GM12892 (cell line): ENCODE data around the gene PDYN.

Experiments used
- DNase-seq: peaks from one replicate; pipeline ENCODE4 v3.0.0; 2011; ENCODE audit not compliant: insufficient read length
- FAIRE-seq: peaks from 2 replicates; lab custom pipeline; 2011; peaks lifted over from hg19 to GRCh38; lab: Jason Lieb, UNC
- POLR2A ChIP-seq: IDR thresholded peaks from 2 replicates; pipeline ENCODE4 v1.6.1; 2011; ENCODE audit warnings: low read depth, low read length, control low read depth
- POLR2AphosphoS5 ChIP-seq: IDR thresholded peaks from 2 replicates; pipeline ENCODE4 v1.6.1; 2011; ENCODE audit warnings: low read depth, low read length, control low read depth
- TAF1 ChIP-seq: IDR thresholded peaks from 2 replicates; pipeline ENCODE4 v1.6.1; 2011; ENCODE audit warnings: low read depth, mild to moderate bottlenecking, control low read depth, low read length, borderline replicate concordance

The PDYN gene

GRCh38 chr20:1945660-1946059 is 48.2 kb downstream of the PDYN start:
- no peak for FAIRE-seq
- no peak for DNase-seq
- TF ChIP-seq POLR2A (no peak), TAF1 (no peak), POLR2AphosphoS5 (no peak)

- TF ChIP-seq TAF1 (no peak), POLR2A (no peak), POLR2AphosphoS5 (no peak)
- no peak for DNase-seq
- no peak for FAIRE-seq
Observed at GRCh38 chr20:1945134-1945618, 48.7 kb downstream of the PDYN start.

DNA sequence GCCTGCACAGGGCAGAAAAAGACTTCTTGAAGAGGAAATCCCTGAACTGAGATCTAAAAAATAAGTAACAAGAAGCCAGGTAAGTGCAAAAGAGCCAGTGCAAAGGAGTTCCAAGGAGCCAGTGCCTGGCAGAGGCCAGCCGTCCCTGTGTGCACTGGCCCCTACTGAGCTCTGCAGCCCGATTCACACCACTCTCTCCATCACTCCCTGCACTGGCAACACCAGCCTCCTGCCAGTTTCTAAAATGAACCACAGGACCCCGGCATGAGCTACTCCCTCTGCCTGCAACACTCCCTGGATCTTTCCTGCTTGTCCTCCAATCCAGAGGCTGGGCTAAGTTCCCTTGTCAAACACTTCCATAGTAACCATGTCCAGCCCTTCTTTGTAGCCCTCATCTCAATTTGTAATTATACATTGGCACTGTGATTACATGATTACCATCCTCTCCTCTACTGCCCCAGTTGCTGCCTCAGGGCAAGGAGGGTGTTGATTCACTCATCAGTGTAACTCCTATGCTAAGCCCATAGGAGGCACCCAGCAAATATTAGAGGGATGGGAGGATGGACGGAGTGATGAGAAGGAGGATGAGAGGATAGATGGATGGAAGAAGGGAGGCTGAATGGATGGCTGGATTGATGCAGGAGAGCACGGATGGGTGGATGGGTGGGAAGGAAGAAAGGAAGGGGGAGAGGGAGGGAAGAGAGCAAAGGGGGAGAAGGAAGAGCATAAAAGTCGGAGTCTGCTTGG is 49.3 kb downstream of the PDYN start:
- FAIRE-seq (no peak), DNase-seq (no peak)
- TF ChIP-seq POLR2AphosphoS5 (no peak), POLR2A (no peak), TAF1 (no peak)

- TF ChIP-seq TAF1 (no peak), POLR2AphosphoS5 (no peak), POLR2A (no peak)
- DNase-seq (no peak), FAIRE-seq (no peak)
Observed at GRCh38 chr20:1943275-1944002, 50.4 kb downstream of the PDYN start.

DNA sequence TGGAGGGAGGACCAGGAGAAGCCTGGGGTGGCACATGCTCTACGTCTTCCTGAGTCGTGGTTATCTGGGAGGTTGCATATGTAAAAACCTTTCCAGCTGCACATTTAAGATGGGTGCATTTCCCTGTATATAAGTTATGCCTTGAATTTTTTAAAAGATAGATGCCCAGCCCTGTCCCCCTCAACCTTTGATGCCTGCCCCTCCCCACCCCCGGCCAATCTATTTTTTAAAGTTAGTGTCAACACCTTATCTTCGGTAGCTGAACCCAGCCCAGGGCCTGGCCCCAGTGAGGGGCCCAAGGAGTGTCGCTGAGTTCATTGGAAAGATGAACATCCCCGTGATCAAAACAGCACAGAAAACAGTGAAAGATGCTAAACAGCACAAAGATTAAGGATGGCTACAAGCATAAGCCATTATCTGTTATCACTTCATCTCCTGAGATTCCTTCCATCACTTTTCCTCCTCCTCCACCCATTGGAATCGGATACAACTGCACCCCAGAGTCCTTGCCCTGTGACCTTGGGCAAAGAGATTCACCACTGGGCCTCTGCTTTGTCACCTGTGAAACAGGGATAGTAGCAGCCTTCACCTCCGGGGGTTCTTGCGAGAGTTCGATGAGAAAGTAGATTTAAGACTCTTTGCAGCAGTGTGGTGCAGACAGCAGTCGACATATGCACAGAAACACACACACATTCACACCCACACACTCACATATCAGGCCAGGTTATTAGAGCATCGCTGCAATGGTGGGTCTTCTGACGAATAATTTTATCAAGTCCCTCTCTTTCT is 51.2 kb downstream of the PDYN start:
- no peak for FAIRE-seq
- no peak for DNase-seq
- TF ChIP-seq TAF1 (no peak), POLR2AphosphoS5 (no peak), POLR2A (no peak)

- DNase-seq (no peak), FAIRE-seq (no peak)
- TF ChIP-seq POLR2AphosphoS5 (no peak), TAF1 (no peak), POLR2A (no peak)
Observed at GRCh38 chr20:1942061-1942460, 51.8 kb downstream of the PDYN start.

- TF ChIP-seq TAF1: no peak
- TF ChIP-seq POLR2A: no peak
- TF ChIP-seq POLR2AphosphoS5: no peak
- FAIRE-seq: no peak
- DNase-seq: no peak
Observed at GRCh38 chr20:1941226-1941625, 52.6 kb downstream of the PDYN start.

GRCh38 chr20:1940581-1940980 is 53.3 kb downstream of the PDYN start:
- DNase-seq (no peak), FAIRE-seq (no peak)
- TF ChIP-seq TAF1 (no peak), POLR2A (no peak), POLR2AphosphoS5 (no peak)

DNA sequence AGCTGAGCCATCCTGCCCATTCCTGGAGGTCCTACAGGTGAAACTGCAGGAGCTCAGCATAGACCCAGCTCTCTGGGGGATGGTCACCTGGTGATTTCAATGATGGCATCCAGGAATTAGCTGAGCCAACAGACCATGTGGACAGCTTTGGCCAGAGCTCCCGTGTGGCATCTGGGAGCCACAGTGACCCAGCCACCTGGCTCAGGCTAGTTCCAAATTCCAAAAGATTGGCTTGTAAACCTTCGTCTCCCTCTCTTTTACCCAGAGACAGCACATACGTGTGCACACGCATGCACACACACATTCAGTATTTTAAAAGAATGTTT is 54.6 kb downstream of the PDYN start:
- FAIRE-seq (no peak), DNase-seq (no peak)
- TF ChIP-seq POLR2AphosphoS5 (no peak), POLR2A (no peak), TAF1 (no peak)

DNA sequence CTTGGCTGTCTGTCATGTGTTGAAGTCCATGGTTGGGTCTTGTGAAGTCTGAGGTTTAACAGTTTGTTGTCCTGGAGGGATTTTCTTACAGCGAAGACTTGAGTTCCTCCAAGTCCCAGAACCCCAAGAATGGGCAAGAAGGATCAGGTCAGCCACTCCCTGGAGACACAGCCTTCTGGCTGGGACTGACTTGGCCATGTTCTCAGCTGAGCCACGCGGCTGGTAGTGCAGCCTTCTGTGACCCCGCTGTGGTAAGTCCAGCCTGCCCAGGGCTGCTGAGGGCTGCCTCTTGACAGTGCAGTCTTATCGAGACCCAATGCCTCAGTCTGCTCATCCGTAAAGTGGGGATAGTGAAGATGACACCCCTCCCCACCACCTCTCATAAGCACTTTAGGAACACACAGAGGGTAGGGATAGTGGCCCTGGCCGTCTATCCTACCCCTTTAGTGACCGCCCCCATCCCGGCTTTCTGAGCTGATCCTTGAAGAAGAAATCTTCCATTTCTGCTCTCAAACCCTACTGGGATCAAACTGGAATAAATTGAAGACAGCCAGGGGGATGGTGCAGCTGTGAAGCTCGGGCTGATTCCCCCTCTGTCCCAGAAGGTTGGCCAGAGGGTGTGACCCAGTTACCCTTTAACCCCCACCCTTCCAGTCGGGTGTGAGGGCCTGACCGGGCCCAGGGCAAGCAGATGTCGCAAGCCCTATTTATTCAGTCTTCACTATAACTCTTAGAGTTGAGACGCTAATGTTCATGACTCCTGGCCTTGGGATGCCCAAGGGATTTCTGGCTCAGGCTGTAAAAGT is 55.2 kb downstream of the PDYN start:
- no peak for FAIRE-seq
- TF ChIP-seq TAF1 (no peak), POLR2A (no peak), POLR2AphosphoS5 (no peak)

More for the DNA sequence above, 55.2 kb downstream of the PDYN start:
- DNase-seq: no peak
